Activated naive CD4-positive, alpha-beta T cell treated with anti-CD3 and anti-CD28 coated beads, Interleukin-2, amount 10 ng/mL, durations not matched to agents 7 days and 5 days (primary cell): ENCODE measurements around the gene TRAIP.
"Not testable (repeated sequence)": the region's sequence is repeated elsewhere in the genome, so short reads cannot be mapped to it uniquely, and the experiment has no call there.

Experiments
- CTCF ChIA-PET: fragments of 350-600 bp; sonication (Branson Sonifier 250); formaldehyde crosslinking; loops from one replicate; lab custom pipeline; 2021; ENCODE audit warnings: antibody characterized with exemption; lab: Charles Lee
- DNase-seq: peaks from one replicate; pipeline ENCODE4 v3.0.0-alpha.2; 2020
- H3K27ac Mint-ChIP-seq: one replicate; pipeline ENCODE4 v1.8.0; 2021; ENCODE audit warnings: mild to moderate bottlenecking, moderate library complexity, mixed read lengths
- H3K27me3 Mint-ChIP-seq: one replicate; pipeline ENCODE4 v1.8.0; 2021; ENCODE audit warnings: mild to moderate bottlenecking, mixed read lengths
- H3K36me3 Mint-ChIP-seq: one replicate; pipeline ENCODE4 v1.8.0; 2021; ENCODE audit warnings: mixed read lengths
- H3K4me1 Mint-ChIP-seq: one replicate; pipeline ENCODE4 v1.8.0; 2021; ENCODE audit warnings: mixed read lengths
- H3K4me3 Mint-ChIP-seq: one replicate; pipeline ENCODE4 v1.8.0; 2021; ENCODE audit warnings: mild to moderate bottlenecking, moderate library complexity, mixed read lengths
- H3K9me3 Mint-ChIP-seq: one replicate; pipeline ENCODE4 v1.8.0; 2021; ENCODE audit warnings: mixed read lengths

Gene TRAIP

DNA sequence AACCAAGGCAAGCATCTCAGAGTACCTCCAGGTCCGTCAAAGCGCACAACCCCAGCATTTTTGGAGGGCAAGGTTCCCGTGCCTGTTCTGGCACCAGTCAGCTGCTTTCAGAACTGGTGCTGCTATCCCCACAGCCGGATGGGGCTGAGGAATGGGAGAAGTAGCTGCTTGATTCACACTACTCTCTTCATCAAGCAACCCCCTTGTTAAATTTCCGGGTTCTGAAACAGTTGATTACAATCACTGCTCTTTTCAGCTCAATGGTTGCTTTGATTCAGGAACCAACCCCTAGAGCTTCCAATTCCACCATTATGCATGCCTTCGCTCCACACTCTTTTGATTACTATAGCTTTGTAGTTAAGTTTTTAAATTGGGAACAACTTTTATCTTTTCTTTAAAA, 30.3 kb downstream of the TRAIP start:
- H3K27ac Mint-ChIP-seq: no peak overlapping the region
- CTCF ChIA-PET: interaction anchor here (0.6 to 1.5 kb wide), 2 partner anchors 10 to 13 kb away, joined by 3 to 5 read pairs; no protein-coding TSS in a partner anchor
- H3K27me3 Mint-ChIP-seq: no peaks in the 10 kb centered on the region
- H3K9me3 Mint-ChIP-seq: no peaks in the 10 kb centered on the region
- peaks cover 9% of the 10 kb centered on the region for H3K36me3 Mint-ChIP-seq
- H3K4me1 Mint-ChIP-seq: no peaks in the 10 kb centered on the region
- H3K4me3 Mint-ChIP-seq: no peak overlapping the region
- DNase-seq: no peak

GRCh38 chr3:49823131-49823530, 33.2 kb downstream of the TRAIP start:
- H3K4me3 Mint-ChIP-seq, DNase-seq, H3K27ac Mint-ChIP-seq, CTCF ChIA-PET, H3K4me1 Mint-ChIP-seq, H3K36me3 Mint-ChIP-seq, H3K27me3 Mint-ChIP-seq, H3K9me3 Mint-ChIP-seq: not testable (repeated sequence)

DNA sequence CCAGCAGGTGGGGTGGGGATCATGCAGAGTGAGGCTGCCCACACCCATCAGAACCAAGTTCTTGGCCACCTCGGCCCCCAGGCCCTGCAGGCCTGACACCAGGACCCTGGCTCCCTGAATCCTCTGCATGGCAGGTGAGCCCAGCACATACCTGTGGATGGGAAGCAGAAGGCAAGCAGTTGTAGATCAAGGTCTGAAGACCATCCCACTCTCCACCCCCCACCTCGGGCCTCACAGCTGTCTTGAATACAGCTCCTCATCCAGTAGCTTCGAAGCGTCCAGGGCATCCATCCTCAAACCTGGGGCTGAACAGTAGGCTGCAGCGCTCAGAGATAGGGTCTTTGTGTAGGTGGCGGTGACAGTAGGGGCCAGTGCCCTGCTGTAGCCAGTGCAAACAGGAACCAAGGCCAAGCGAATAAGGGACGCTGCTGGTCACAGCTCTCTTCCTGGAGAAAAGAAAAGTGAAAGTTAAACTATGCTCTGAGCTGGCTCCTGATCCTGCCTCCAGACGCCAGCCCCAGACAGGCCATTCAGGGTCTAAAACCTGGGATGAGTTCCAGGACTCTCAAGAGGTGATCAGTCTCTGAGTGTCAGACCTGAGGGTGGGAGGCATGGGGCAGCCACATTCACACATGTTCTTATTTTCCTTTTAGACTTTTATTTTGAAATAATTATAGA, 42.7 kb downstream of the TRAIP start, which contains the start of gene UBA7:
Gene UBA7 (minus strand): TSS at position 457 of the 678 bp plus-strand sequence. CDS start 166 bp downstream, at position 291.
- H3K27ac Mint-ChIP-seq: peak within 1 kb of the TSS; percentile 96
- no peaks in the 10 kb centered on the region for H3K9me3 Mint-ChIP-seq
- CTCF ChIA-PET: interaction anchor here (0.7 to 15.9 kb wide), 3 partner anchors 10 to 23 kb away, joined by 3 to 225 read pairs (median 25); partner anchors contain the start of genes CDHR4 and INKA1
- H3K36me3 Mint-ChIP-seq: peaks cover 30% of the 10 kb centered on the region
- H3K27me3 Mint-ChIP-seq: no peaks in the 10 kb centered on the region
- peaks cover 31% of the 10 kb centered on the region for H3K4me1 Mint-ChIP-seq
- H3K4me3 Mint-ChIP-seq: peak within 1 kb of the TSS; percentile 99
- DNase-seq: peak; percentile 61

DNA sequence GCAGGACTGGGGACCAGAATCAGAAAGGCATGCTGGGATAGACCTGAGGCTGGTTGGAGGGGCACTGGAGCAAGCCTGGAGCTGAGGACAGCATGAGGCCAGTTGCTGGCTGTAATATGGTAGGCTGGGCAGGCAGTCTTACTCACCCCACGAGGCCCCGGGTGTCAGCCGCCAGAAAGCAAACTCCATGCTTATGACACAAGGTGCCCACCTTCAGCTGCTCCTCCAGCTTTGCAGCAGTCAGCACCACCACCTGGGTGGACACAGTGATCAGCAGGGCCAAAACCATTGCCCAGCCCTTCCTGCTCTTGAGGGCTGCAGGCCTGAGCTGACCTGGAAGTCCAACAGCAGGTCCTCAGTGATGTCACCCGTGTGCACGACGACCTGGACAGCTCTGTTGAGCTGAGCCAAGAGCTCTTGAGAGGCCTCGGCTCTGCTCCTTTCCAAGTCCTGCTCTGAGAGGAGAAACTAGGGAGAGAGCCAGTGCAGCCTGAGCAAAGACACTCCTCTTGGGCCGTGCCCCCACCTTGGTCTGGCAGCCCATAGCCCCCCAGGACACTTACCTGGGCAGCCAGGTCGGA, 43.4 kb downstream of the TRAIP start:
- H3K36me3 Mint-ChIP-seq: peaks cover 36% of the 10 kb centered on the region
- peak overlapping the region; percentile 99 for H3K4me3 Mint-ChIP-seq
- H3K27me3 Mint-ChIP-seq: no peaks in the 10 kb centered on the region
- peaks cover 37% of the 10 kb centered on the region for H3K4me1 Mint-ChIP-seq
- H3K27ac Mint-ChIP-seq: peak overlapping the region; percentile 96
- no peaks in the 10 kb centered on the region for H3K9me3 Mint-ChIP-seq
- CTCF ChIA-PET: interaction anchor here (0.7 to 15.9 kb wide), 3 partner anchors 10 to 24 kb away, joined by 3 to 225 read pairs (median 25); partner anchors contain the start of genes CDHR4 and INKA1
- no peak for DNase-seq

DNA sequence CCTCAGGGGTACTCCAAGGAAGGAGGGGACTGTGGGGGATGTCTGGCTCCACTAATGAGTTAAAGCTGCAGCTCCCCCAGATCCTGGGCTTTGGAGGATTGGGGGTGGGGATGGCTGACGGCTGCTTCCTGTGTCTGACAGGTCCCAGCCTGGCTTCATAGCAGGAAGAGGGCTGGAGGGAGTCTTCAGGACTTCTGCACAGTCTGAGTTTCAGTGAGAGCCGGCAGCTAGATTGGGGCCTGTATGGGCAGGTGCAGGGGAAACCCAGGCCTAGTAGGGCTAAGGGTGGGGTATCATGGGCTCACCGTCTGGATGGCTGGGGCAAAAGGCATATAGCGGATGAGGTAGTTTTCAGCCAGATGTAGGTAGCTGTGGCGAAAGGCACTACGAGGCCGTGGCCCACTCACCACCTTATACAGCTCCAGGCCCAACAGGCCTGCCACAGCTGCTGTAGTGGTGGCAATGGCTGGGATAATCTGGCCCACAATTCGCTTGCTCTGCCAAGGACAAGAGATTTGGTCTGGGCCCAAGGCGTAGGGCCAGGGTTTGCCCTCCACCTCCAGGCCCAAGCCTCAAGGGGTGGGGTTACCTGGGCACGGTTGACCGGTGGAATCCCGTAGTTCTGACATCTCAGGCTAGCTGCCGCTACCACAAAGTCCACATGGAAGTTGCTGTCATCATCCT, 48.8 kb downstream of the TRAIP start:
- H3K9me3 Mint-ChIP-seq: no peaks in the 10 kb centered on the region
- CTCF ChIA-PET: interaction anchor here (15.9 kb wide), 1 partner anchor 29 kb away, joined by 225 read pairs; no protein-coding TSS in a partner anchor
- peaks cover 55% of the 10 kb centered on the region for H3K4me1 Mint-ChIP-seq
- H3K4me3 Mint-ChIP-seq: no peak overlapping the region
- H3K27me3 Mint-ChIP-seq: peaks cover 24% of the 10 kb centered on the region
- DNase-seq: no peak
- peaks cover 38% of the 10 kb centered on the region for H3K36me3 Mint-ChIP-seq
- H3K27ac Mint-ChIP-seq: peak overlapping the region; percentile 55

- CTCF ChIA-PET: interaction anchor here (15.9 kb wide), 1 partner anchor 30 kb away, joined by 225 read pairs; no protein-coding TSS in a partner anchor
- Mint-ChIP-seq H3K27ac (peak overlapping the region; percentile 11), H3K27me3 (peaks cover 31% of the 10 kb centered on the region), H3K4me1 (peaks cover 56% of the 10 kb centered on the region), H3K4me3 (no peak overlapping the region), H3K9me3 (no peaks in the 10 kb centered on the region), H3K36me3 (peaks cover 35% of the 10 kb centered on the region)
- no peak for DNase-seq
These were observed 49.5 kb downstream of the TRAIP start for GRCh38 chr3:49806850-49807249.

DNA sequence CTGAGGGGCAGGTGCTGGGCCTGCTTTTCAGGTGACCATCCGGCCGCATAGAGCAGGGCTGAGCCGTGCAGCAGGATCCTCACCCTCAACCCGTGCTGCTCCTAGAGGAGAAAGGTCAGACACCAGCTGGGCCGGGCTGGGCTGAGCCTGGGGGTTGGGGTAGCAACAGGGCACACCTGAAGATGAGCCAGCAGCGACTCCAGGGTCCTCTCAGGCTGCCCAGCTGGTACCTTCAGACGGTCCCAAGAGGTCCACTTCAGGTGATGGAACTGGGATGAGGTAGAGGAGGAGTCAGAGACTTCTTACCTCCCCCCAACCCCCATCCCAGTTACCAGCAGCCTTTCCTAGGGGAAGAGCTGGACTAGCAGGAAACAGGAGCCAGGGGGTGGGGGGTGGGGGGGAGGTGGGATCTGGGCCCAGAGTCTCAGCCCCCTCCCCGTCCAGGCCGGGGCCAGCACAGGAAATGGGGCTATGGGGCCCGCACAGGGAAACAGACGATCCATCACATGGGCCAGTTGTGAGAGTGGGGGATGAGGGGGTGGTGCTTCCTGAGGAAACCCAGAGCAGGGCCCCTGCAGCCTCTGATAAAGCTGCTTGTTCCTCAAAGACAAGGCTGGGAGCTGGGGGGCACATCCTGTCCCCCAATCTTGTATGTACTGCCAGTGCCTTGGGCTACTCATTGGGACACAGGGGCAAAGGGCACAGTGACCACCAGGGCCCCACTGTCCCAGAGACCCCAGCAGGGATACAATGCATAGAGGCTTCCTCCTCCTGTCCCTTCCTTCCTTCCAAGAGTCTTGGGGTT, 50.3 kb downstream of the TRAIP start:
- peaks cover 38% of the 10 kb centered on the region for H3K27me3 Mint-ChIP-seq
- peaks cover 27% of the 10 kb centered on the region for H3K36me3 Mint-ChIP-seq
- CTCF ChIA-PET: interaction anchor here (15.9 kb wide), 1 partner anchor 31 kb away, joined by 225 read pairs; no protein-coding TSS in a partner anchor
- H3K9me3 Mint-ChIP-seq: no peaks in the 10 kb centered on the region
- H3K27ac Mint-ChIP-seq: no peak overlapping the region
- peaks cover 54% of the 10 kb centered on the region for H3K4me1 Mint-ChIP-seq
- no peak overlapping the region for H3K4me3 Mint-ChIP-seq
- peak; percentile 51 for DNase-seq

- Mint-ChIP-seq H3K27me3 (peaks cover 46% of the 10 kb centered on the region), H3K36me3 (peaks cover 23% of the 10 kb centered on the region), H3K4me3 (no peak overlapping the region), H3K4me1 (peaks cover 54% of the 10 kb centered on the region), H3K9me3 (no peaks in the 10 kb centered on the region), H3K27ac (peak overlapping the region; percentile 66)
- DNase-seq: no peak
- CTCF ChIA-PET: interaction anchor here (1.1 to 15.9 kb wide), 3 partner anchors 8 to 32 kb away, joined by 3 to 225 read pairs (median 25); partner anchors contain the start of gene UBA7
These were observed 51.0 kb downstream of the TRAIP start for GRCh38 chr3:49805367-49805782.

DNA sequence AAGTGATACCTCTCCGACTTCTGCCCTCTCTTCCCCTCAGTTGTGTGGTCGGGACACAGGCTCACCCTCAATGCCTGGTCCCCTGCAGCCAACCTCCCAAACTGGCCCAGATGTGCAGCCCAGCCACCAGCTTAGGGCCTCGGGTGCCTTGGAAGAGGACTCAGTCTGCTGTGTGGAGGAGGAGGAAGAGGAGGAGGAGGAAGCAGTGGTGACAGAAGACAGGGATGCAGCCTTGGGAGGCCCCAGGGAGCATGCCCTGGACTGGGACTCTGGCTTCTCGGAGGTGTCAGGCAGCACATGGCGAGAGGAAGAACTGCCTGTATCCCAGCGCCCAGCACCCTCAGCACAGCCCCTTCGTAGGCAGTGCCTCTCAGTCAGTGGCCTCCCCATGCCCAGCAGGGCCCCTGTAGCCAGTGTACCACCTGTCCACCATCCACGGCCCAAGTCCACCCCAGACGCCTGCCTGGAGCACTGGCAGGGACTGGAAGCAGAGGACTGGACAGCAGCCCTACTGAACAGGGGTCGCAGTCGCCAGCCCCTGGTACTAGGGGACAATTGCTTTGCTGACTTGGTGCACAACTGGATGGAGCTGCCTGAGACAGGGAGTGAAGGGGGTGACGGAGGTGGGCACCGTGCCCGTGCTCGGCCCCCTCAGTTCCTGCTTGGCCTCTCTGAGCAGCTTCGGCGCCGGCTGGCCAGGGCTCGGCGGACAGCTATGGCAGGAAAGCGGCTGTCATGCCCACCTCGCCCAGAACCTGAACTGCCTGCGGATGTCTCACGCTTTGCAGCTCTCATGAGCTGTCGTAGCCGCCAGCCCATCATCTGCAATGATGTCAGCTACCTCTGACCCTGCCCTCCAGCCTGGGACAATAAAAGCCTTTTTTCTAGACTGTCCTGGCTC, 52.0 kb downstream of the TRAIP start:
- peaks cover 54% of the 10 kb centered on the region for H3K4me1 Mint-ChIP-seq
- CTCF ChIA-PET: interaction anchor here (0.8 to 15.9 kb wide), 6 partner anchors 9 to 285 kb away, joined by 3 to 225 read pairs (median 8); partner anchors contain the start of genes AMIGO3, RBM5 and UBA7
- no peak for DNase-seq
- H3K36me3 Mint-ChIP-seq: peaks cover 15% of the 10 kb centered on the region
- H3K9me3 Mint-ChIP-seq: no peaks in the 10 kb centered on the region
- no peak overlapping the region for H3K27ac Mint-ChIP-seq
- H3K27me3 Mint-ChIP-seq: peaks cover 56% of the 10 kb centered on the region
- peak overlapping the region; percentile 68 for H3K4me3 Mint-ChIP-seq

- Mint-ChIP-seq H3K4me1 (peaks cover 53% of the 10 kb centered on the region), H3K27me3 (peaks cover 63% of the 10 kb centered on the region), H3K9me3 (no peaks in the 10 kb centered on the region), H3K4me3 (peak overlapping the region; percentile 68), H3K27ac (no peak overlapping the region), H3K36me3 (peaks cover 11% of the 10 kb centered on the region)
- peak; percentile 64 for DNase-seq
- CTCF ChIA-PET: interaction anchor here (0.8 to 15.9 kb wide), 12 partner anchors 10 to 400 kb away, joined by 3 to 225 read pairs (median 4); partner anchors contain the start of genes AMIGO3, RBM5 and UBA7
These were observed 52.8 kb downstream of the TRAIP start for GRCh38 chr3:49803465-49804140.

- Mint-ChIP-seq H3K4me1 (peaks cover 46% of the 10 kb centered on the region), H3K27ac (peak within 1 kb of the TSS; percentile 67), H3K4me3 (peak within 1 kb of the TSS; percentile 78), H3K9me3 (no peaks in the 10 kb centered on the region), H3K36me3 (peaks cover 6% of the 10 kb centered on the region), H3K27me3 (peaks cover 68% of the 10 kb centered on the region)
- CTCF ChIA-PET: interaction anchor here (0.8 to 15.9 kb wide), 12 partner anchors 10 to 401 kb away, joined by 3 to 225 read pairs (median 4); partner anchors contain the start of genes AMIGO3, RBM5 and UBA7
- peak; percentile 92 for DNase-seq
These were observed 53.5 kb downstream of the TRAIP start, which contains the start of gene INKA1 for GRCh38 chr3:49802719-49803464. INKA1 (plus strand) TSS chr3:49803261; CDS start chr3:49803393, 132 bp downstream.
